H1 (cell line): ENCODE measurements around the gene TRAPPC2L. TPM values are rescaled to one million over a fixed set of nuclear protein-coding genes. Genes with fewer than 3 reads are reported as not detected.

Source experiments
- CTCF ChIA-PET: fragments of 300-600 bp; sonication (Branson Sonifier 250); formaldehyde crosslinking; loops from one replicate; lab custom pipeline; 2021; ENCODE audit not compliant: partially characterized antibody; lab: Charles Lee
- POLR2A ChIA-PET: fragments of 300-600 bp; sonication (Branson Sonifier 250); formaldehyde crosslinking; loops from one replicate; lab custom pipeline; 2021; ENCODE audit warnings: inconsistent platforms; ENCODE audit not compliant: partially characterized antibody; lab: Charles Lee
- DNase-seq, 2 experiments: peaks; one replicate each; pipeline versions ENCODE4 v3.0.0 to v3.0.0-alpha.2; 2010 to 2022; ENCODE audit warnings: low spot score in 2 of 2, low read depth in 1 of 2, mixed read lengths in 1 of 2
- FAIRE-seq: peaks from 2 replicates; lab custom pipeline; 2011; peaks lifted over from hg19 to GRCh38; lab: Jason Lieb, UNC
- H2AFZ ChIP-seq: 2 replicates; pipeline ENCODE4 v1.8.1; 2012; ENCODE audit warnings: low read length, inconsistent platforms
- H2AK5ac ChIP-seq: 2 replicates; pipeline ENCODE4 v1.6.1; 2013; ENCODE audit warnings: low read depth, low read length
- H2BK120ac ChIP-seq: replicated peaks from 2 replicates; pipeline ENCODE3; 2013; ENCODE audit warnings: low read depth, low read length, inconsistent platforms
- H2BK12ac ChIP-seq: 2 replicates; pipeline ENCODE4 v1.6.1; 2013; ENCODE audit warnings: low read depth, low read length
- H2BK15ac ChIP-seq: 2 replicates; pipeline ENCODE4 v1.6.1; 2013; ENCODE audit warnings: low read length
- H2BK20ac ChIP-seq: 2 replicates; pipeline ENCODE4 v1.6.1; 2013; ENCODE audit warnings: low read length
- H2BK5ac ChIP-seq: 2 replicates; pipeline ENCODE4 v1.6.1; 2013; ENCODE audit warnings: low read depth, low read length
- H3K14ac ChIP-seq: 2 replicates; pipeline ENCODE4 v1.6.1; 2013; ENCODE audit warnings: inconsistent platforms; ENCODE audit not compliant: insufficient read length
- H3K18ac ChIP-seq: 2 replicates; pipeline ENCODE4 v1.6.1; 2013; ENCODE audit warnings: low read length; ENCODE audit errors: extremely low read depth
- H3K23ac ChIP-seq: 2 replicates; pipeline ENCODE4 v1.6.1; 2013; ENCODE audit warnings: inconsistent platforms; ENCODE audit not compliant: insufficient read length
- H3K23me2 ChIP-seq: 2 replicates; pipeline ENCODE4 v1.6.1; 2013; ENCODE audit warnings: low read depth, low read length
- H3K27ac ChIP-seq: 2 replicates; pipeline ENCODE4 v1.6.1; 2011; ENCODE audit warnings: low read depth, low read length, inconsistent platforms
- H3K27me3 ChIP-seq, 4 experiments: replicated peaks in 1 of 4; 1 replicate in 1 of 4; 2 replicates in 3 of 4; pipeline versions ENCODE4 v1.6.1 to v1.8.1; 2011 to 2013; ENCODE audit warnings: low read length in 3 of 4, mild to moderate bottlenecking in 3 of 4, inconsistent platforms in 2 of 4, mixed read lengths in 2 of 4, moderate library complexity in 1 of 4; ENCODE audit not compliant: control insufficient read depth in 3 of 4, insufficient read depth in 3 of 4; ENCODE audit errors: extremely low read depth in 1 of 4
- H3K36me3 ChIP-seq, 4 experiments: 2 replicates each; pipeline versions ENCODE4 v1.6.1 to v1.8.1; 2011 to 2013; ENCODE audit warnings: mild to moderate bottlenecking in 4 of 4, low read length in 3 of 4, moderate library complexity in 2 of 4, control low read depth in 1 of 4, inconsistent platforms in 1 of 4; ENCODE audit not compliant: insufficient read depth in 4 of 4, control insufficient read depth in 2 of 4
- H3K4ac ChIP-seq: replicated peaks from 2 replicates; pipeline ENCODE3; 2013; ENCODE audit warnings: low read length, low read depth, mixed read lengths, inconsistent platforms; ENCODE audit not compliant: insufficient read length
- H3K4me1 ChIP-seq, 4 experiments: replicated peaks in 1 of 4; 1 replicate in 1 of 4; 2 replicates in 3 of 4; pipeline versions ENCODE4 v1.6.1 to v1.8.1; 2011 to 2013; ENCODE audit warnings: low read length in 3 of 4, inconsistent platforms in 2 of 4, mixed read lengths in 1 of 4; ENCODE audit not compliant: insufficient read depth in 4 of 4, control insufficient read depth in 3 of 4
- H3K4me2 ChIP-seq, 2 experiments: 2 replicates each; pipeline versions ENCODE4 v1.6.1 to v1.8.1; 2011 to 2013; ENCODE audit warnings: low read depth in 2 of 2, low read length in 2 of 2, control low read depth in 1 of 2, inconsistent platforms in 1 of 2, mild to moderate bottlenecking in 1 of 2; ENCODE audit not compliant: insufficient read depth in 1 of 2
- H3K4me3 ChIP-seq, 4 experiments: fragments of 200-600, 300-600 bp in 1 of 4; sonication (generic), shearing (Covaris generic), sonication (Bioruptor Twin) in 1 of 4; 2 replicates each; pipeline versions ENCODE4 v1.5.1 to v1.8.1; 2011 to 2016; ENCODE audit warnings: low read length in 4 of 4, low read depth in 3 of 4, control low read depth in 2 of 4, inconsistent platforms in 2 of 4, mild to moderate bottlenecking in 2 of 4, mixed read lengths in 1 of 4, moderate library complexity in 1 of 4; ENCODE audit not compliant: insufficient read depth in 2 of 4; ENCODE audit errors: extremely low read depth in 1 of 4
- H3K56ac ChIP-seq: replicated peaks from 2 replicates; pipeline ENCODE3; 2013; ENCODE audit warnings: low read depth, mild to moderate bottlenecking, mixed read lengths, low read length, inconsistent platforms; ENCODE audit not compliant: insufficient read length
- H3K79me1 ChIP-seq: 2 replicates; pipeline ENCODE4 v1.6.1; 2013; ENCODE audit warnings: low read depth, low read length, control low read depth
- H3K79me2 ChIP-seq, 2 experiments: 2 replicates each; pipeline versions ENCODE4 v1.6.1 to v1.8.1; 2012 to 2013; ENCODE audit warnings: low read length in 2 of 2, mild to moderate bottlenecking in 2 of 2, inconsistent platforms in 1 of 2; ENCODE audit not compliant: insufficient read depth in 2 of 2, control insufficient read depth in 1 of 2
- H3K9ac ChIP-seq, 4 experiments: replicated peaks in 1 of 4; 1 replicate in 1 of 4; 2 replicates in 3 of 4; pipeline versions ENCODE4 v1.6.1 to v1.8.1; 2011 to 2013; ENCODE audit warnings: low read depth in 3 of 4, low read length in 3 of 4, control low read depth in 2 of 4, mild to moderate bottlenecking in 2 of 4, moderate library complexity in 2 of 4, inconsistent platforms in 1 of 4; ENCODE audit errors: extremely low read depth in 1 of 4
- H3K9me3 ChIP-seq, 2 experiments: 2 replicates each; pipeline versions ENCODE4 v1.6.1 to v1.8.1; 2012 to 2013; ENCODE audit warnings: mild to moderate bottlenecking in 2 of 2, moderate library complexity in 2 of 2, control low read depth in 1 of 2, inconsistent platforms in 1 of 2, low read depth in 1 of 2, low read length in 1 of 2, mixed read lengths in 1 of 2; ENCODE audit not compliant: insufficient read depth in 2 of 2
- H4K20me1 ChIP-seq, 2 experiments: replicated peaks in 1 of 2; 2 replicates each; pipeline versions ENCODE3 to v1.8.1; 2011 to 2013; ENCODE audit warnings: inconsistent platforms in 2 of 2, low read length in 2 of 2, mild to moderate bottlenecking in 1 of 2; ENCODE audit not compliant: insufficient read depth in 2 of 2, control insufficient read depth in 1 of 2
- H4K5ac ChIP-seq: 2 replicates; pipeline ENCODE4 v1.6.1; 2013; ENCODE audit warnings: low read length, low read depth, mixed read lengths, inconsistent platforms; ENCODE audit not compliant: insufficient read length
- H4K8ac ChIP-seq: 2 replicates; pipeline ENCODE4 v1.8.0; 2013; ENCODE audit warnings: mild to moderate bottlenecking, moderate library complexity, low read length, inconsistent platforms; ENCODE audit not compliant: insufficient read depth; ENCODE audit errors: extremely low read depth
- H4K91ac ChIP-seq: replicated peaks from 2 replicates; pipeline ENCODE3; 2013; ENCODE audit warnings: low read length, mixed read lengths, inconsistent platforms; ENCODE audit not compliant: insufficient read length
- CEBPB ChIP-seq: IDR thresholded peaks from 2 replicates; pipeline ENCODE4 v1.6.1; 2012; ENCODE audit warnings: low read depth, low read length
- FOSL1 ChIP-seq: IDR thresholded peaks from 2 replicates; pipeline ENCODE4 v1.6.1; 2011; ENCODE audit warnings: mild to moderate bottlenecking, low read depth, low read length, moderate library complexity; ENCODE audit not compliant: insufficient read depth
- GABPA ChIP-seq: IDR thresholded peaks from 2 replicates; pipeline ENCODE4 v1.6.1; 2011; ENCODE audit warnings: mild to moderate bottlenecking, low read length, moderate library complexity, borderline replicate concordance; ENCODE audit not compliant: insufficient read depth
- GTF2F1 ChIP-seq: IDR thresholded peaks from 2 replicates; pipeline ENCODE4 v1.6.1; 2012; ENCODE audit warnings: low read depth, low read length, improper control_type of control experiment, borderline replicate concordance
- KDM4A ChIP-seq: IDR thresholded peaks from one replicate; pipeline ENCODE4 v1.7.1; 2012; ENCODE audit warnings: low read depth, mild to moderate bottlenecking, moderate library complexity, low read length, inconsistent platforms; ENCODE audit not compliant: severe bottlenecking
- POLR2A ChIP-seq, 2 experiments: IDR thresholded peaks; 1 replicate in 1 of 2; 2 replicates in 1 of 2; pipeline ENCODE4 v1.6.1; 2011; ENCODE audit warnings: low read depth in 2 of 2, low read length in 2 of 2, mild to moderate bottlenecking in 2 of 2; ENCODE audit errors: control extremely low read depth in 1 of 2
- RBBP5 ChIP-seq: IDR thresholded peaks from 2 replicates; pipeline ENCODE4 v1.7.1; 2012; ENCODE audit warnings: low read depth, mild to moderate bottlenecking, inconsistent platforms, low read length, moderate library complexity, borderline replicate concordance
- SP1 ChIP-seq: IDR thresholded peaks from 2 replicates; pipeline ENCODE4 v1.6.1; 2011; ENCODE audit warnings: low read depth, low read length
- SP2 ChIP-seq: IDR thresholded peaks from 2 replicates; pipeline ENCODE4 v1.6.1; 2012; ENCODE audit warnings: mild to moderate bottlenecking, low read length, inconsistent platforms
- TAF1 ChIP-seq: IDR thresholded peaks from 2 replicates; pipeline ENCODE4 v1.6.1; 2011; ENCODE audit warnings: mild to moderate bottlenecking, low read depth, low read length
- TBP ChIP-seq: IDR thresholded peaks from 2 replicates; pipeline ENCODE4 v1.6.1; 2011; ENCODE audit warnings: low read depth, low read length, improper control_type of control experiment
- ZNF274 ChIP-seq: IDR thresholded peaks from 2 replicates; pipeline ENCODE4 v1.7.0; 2012; ENCODE audit warnings: low read length, borderline replicate concordance; ENCODE audit errors: extremely low read depth
- WGBS, 2 experiments: shearing (Covaris generic) in 1 of 2; methylation state at CpG; one replicate each; pipeline versions ENCODE4 v1.1.6 to v1.1.7; 2013 to 2015; ENCODE audit warnings: low lambda C conversion rate in 2 of 2, mixed read lengths in 2 of 2, inconsistent platforms in 1 of 2, low coverage in 1 of 2, missing lambda C conversion rate in 1 of 2; ENCODE audit not compliant: insufficient replicate concordance in 2 of 2, insufficient coverage in 1 of 2, insufficient read length in 1 of 2; ENCODE audit errors: extremely low coverage in 1 of 2, missing lambda C conversion rate in 1 of 2; 5-methylcytosine and 5-hydroxymethylcytosine counted together
- polyA plus RNA-seq, 7 experiments: library from polyadenylated mRNA; depleted of rRNA in 3 of 7; stranded (reverse) in 5 of 7; unstranded in 2 of 7; fragments of >200 nt in 5 of 7; fragments of 200-250 nt in 2 of 7; gene quantifications; 1 replicate in 5 of 7; 2 replicates in 1 of 7; 4 replicates in 1 of 7; pipeline versions ENCODE4 v1.2.1 to v1.2.3, GENCODE V29; 2011 to 2013; ENCODE audit warnings: missing spikeins in 2 of 7, mixed read lengths in 2 of 7
- total RNA-seq: library from RNA; stranded (reverse); fragmentation: NEBNext Ultra II Directional; extraction: Animal tissue kit (Norgen Biotek cat#: 25700); gene quantifications from 2 replicates; pipeline ENCODE4 v1.2.1, GENCODE V29; 2021

TRAPPC2L gene
- total and polyA plus RNA-seq, 2 of the 8 experiments (the other 6 are each of a cell fraction or from before 2014, with no cell fraction given): 98.7 to 133 TPM

DNA sequence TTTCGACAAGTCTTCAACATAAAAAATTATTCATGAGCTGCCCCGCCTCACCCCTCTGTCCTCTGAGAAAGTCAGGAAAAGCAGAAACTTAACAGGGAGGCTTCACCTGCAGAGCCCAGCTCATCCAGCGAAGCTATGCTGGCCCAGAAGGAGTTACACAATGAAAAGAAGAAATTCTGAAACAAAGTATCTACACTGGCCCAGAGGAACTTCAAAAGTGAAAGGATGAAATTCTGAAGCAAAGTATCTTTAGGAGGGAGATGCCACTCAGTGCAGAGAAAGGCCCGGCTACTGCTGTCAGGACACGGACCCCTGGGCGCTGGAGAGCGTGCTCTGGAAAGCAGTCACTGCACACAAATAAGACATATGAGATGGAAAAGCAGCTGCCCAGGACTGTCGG is 1.8 kb upstream of the TRAPPC2L start:
- no peak overlapping the region; a peak in 1 of 4 replicates for H3K4me2 ChIP-seq
- H4K20me1 ChIP-seq: peaks cover 4 to 10% of the 10 kb centered on the region in 2 experiments

More for the DNA sequence above, 1.8 kb upstream of the TRAPPC2L start:
- H2BK120ac ChIP-seq: no peak overlapping the region
- CTCF ChIA-PET: interaction anchor here (0.9 to 1.6 kb wide), 3 partner anchors 9 to 39 kb away, joined by 3 to 5 read pairs (median 5); no protein-coding TSS in a partner anchor
- H3K56ac ChIP-seq: no peak overlapping the region
- peaks cover 4% of the 10 kb centered on the region; the same call in 1 of the 2 replicates for H3K79me1 ChIP-seq
- H3K27me3 ChIP-seq: no peaks in the 10 kb centered on the region
- DNase-seq (no peak), FAIRE-seq (no peak)
- no peak overlapping the region for H2BK5ac ChIP-seq
- H2BK15ac ChIP-seq: no peak overlapping the region
- no peak overlapping the region for H2BK12ac ChIP-seq
- H3K18ac ChIP-seq: no peak overlapping the region
- peaks cover 0 to 5% (median 3%) of the 10 kb centered on the region in 4 experiments; a peak in 5 of 7 replicates for H3K4me1 ChIP-seq
- no peak overlapping the region for H3K4ac ChIP-seq
- H3K79me2 ChIP-seq: peaks cover 0 to 12% of the 10 kb centered on the region in 2 experiments; a peak in 1 of 4 replicates
- H3K23me2 ChIP-seq: peaks cover 2% of the 10 kb centered on the region
- H3K9me3 ChIP-seq: peaks cover 0 to 5% of the 10 kb centered on the region in 2 experiments; a peak in 1 of 4 replicates
- WGBS, 2 experiments: 95 to 100% methylated on average over 1 to 8 of the region's 8 CpGs
- H2BK20ac ChIP-seq: no peak overlapping the region
- no peak overlapping the region for H3K23ac ChIP-seq
- H2AK5ac ChIP-seq: no peak overlapping the region
- no peak overlapping the region for H3K14ac ChIP-seq
- H4K91ac ChIP-seq: no peak overlapping the region
- no peak overlapping the region for H2AFZ ChIP-seq
- no peak overlapping the region for H3K27ac ChIP-seq
- peaks cover 7 to 12% (median 9%) of the 10 kb centered on the region in 4 experiments for H3K36me3 ChIP-seq
- POLR2A ChIA-PET: no interaction called here
- H4K5ac ChIP-seq: no peak overlapping the region
- no peak for TF ChIP-seq RBBP5
- no peak for TF ChIP-seq FOSL1
- TF ChIP-seq SP2: no peak
- no peak for TF ChIP-seq TAF1
- TF ChIP-seq ZNF274: no peak
- no peak for TF ChIP-seq KDM4A
- no peak for TF ChIP-seq SP1
- TF ChIP-seq GABPA: no peak
- no peak for TF ChIP-seq CEBPB
- no peak for TF ChIP-seq TBP
- TF ChIP-seq POLR2A (IDR thresholded peaks at IDR 0.05; ENCODE audit: control extremely low read depth in 1 of 2, low read depth in 2 of 2, low read length in 2 of 2): no peak
- no peak for TF ChIP-seq GTF2F1
- no peak overlapping the region for H3K9ac ChIP-seq
- H4K8ac ChIP-seq: no peak overlapping the region
- no peak overlapping the region for H3K4me3 ChIP-seq
